Fibroblast of the conjunctiva (primary cell): ENCODE measurements around the gene NRIP1.

Experiments
- DNase-seq: peaks from one replicate; pipeline ENCODE4 v3.0.0-alpha.2; 2010; ENCODE audit warnings: low read depth

The NRIP1 gene

GRCh38 chr21:15064576-15065391 is at the start of gene NRIP1:
NRIP1 (minus strand) TSS chr21:15065000; CDS start chr21:14968192, 96,808 bp downstream.
- DNase-seq = peak; percentile 83

DNA sequence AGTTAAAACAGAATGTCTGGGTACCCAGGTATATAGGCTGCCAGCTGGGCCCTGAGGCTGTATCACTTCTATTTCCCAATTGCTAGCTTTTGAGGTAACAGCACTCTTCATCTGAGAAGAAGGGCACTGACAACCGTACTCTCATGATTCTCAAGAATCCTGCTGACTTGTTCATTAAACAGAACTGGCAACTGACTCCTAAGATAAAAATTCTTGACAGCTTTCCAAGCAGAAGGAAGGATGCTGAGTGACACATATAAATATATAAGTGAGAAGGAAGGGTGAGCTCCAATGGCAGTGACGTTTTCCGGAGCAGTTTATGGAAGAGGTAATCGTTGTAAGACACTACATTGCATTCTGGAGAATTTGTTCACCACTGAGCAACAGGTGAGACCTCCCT is 48.1 kb upstream of the NRIP1 start:
- no peak for DNase-seq

DNA sequence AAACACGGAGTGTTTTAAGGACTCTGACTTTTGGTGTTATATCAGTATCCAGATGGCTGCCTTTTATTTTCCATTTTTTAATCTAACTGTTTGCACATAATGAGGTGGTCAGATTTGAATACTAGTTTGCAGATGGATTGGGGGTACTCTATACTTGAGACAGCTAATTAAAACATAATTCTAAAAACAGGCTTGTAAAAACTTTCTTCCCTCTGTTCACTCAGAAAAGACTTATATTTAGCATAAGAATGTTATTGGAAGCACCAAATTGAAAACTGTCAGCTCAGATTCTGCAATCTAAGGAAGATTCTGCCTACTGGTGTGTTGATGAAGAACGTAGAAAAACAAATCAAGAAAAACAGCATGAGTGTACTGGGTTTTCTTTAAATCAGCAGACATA is 44.0 kb upstream of the NRIP1 start:
- DNase-seq = no peak

GRCh38 chr21:15104470-15104869 is 39.7 kb upstream of the NRIP1 start:
- DNase-seq = no peak

- no peak for DNase-seq
These were observed 34.1 kb upstream of the NRIP1 start for GRCh38 chr21:15098908-15099307.

GRCh38 chr21:15098181-15098580 is 33.4 kb upstream of the NRIP1 start:
- no peak for DNase-seq

DNA sequence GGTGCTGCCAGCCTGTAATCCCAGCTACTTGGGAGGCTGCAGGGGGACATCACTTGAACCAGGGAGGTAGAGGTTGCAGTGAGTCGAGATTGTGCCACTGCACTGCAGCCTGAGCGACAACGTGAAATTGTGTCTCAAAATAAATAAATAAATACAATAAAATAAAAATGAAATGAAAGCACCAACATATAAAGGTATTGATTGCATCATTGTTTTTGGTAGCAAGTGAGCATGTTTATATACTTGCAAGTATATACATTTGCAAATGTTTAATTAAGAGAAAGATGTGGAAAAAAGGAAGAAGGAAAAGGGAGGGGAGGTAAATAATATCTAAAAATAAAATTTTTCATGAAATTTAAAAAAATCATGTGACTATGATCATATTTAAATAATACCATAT is 32.8 kb upstream of the NRIP1 start:
- DNase-seq = no peak

- no peak for DNase-seq
These were observed 31.3 kb upstream of the NRIP1 start for GRCh38 chr21:15096146-15096545.

DNA sequence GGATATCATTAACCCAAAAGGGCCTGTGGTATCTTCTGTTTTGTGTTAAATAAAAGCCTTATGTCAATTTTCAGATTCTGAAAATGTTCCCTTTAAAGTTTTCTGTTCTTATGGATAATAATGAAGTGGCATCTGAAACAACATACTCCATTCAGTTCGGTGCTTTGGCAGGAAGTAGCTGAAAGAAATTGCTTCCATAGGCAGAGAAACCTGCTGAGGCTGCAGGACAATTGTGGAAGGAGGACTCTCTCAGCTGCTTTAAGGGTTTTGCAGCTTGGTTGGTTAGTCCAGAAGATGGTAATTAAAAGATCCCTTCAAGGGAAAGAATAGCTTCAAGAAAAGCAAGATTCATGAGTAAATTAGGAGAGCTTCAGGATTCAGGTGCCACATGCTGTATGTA is 30.5 kb upstream of the NRIP1 start:
- DNase-seq = no peak

DNA sequence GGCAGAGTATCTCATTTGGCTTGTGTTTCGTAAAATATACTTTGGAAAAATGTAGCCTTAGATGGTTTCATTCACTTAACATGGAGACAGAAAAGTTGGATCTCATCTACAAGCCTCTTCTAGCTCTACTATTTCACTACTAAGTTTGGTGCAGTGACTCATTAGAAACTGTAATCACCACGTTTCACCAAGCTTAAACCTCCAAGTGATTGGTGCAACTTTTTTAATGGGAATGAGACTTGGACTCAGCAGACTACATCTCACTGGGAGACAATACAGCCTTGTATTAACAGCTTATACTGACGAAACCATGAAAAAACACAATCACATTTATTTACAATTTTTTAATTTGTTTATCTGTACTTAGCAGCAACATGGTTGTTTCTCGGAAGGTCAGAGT is 29.9 kb upstream of the NRIP1 start:
- DNase-seq = no peak

GRCh38 chr21:15093216-15093615 is 28.4 kb upstream of the NRIP1 start:
- no peak for DNase-seq

DNA sequence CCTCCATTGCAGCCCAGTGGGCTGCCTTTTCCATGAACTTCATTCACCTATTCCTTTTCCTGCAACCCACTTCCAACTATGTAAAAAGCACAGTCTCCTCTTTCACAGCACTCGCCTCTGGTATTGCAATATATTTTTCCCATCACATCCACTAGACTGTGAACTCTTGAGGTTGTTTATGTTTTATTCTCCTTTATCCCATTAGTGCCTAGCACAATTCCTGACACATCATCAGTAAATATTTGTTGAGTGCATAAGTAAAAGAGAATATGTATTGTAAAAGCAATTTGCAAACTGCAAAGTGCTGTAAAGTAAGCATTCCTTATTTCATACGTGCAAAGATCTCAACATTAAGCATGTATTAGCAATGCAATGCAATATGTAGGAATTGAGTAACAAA is 27.9 kb upstream of the NRIP1 start:
- DNase-seq = no peak

- DNase-seq = no peak
These were observed 25.6 kb upstream of the NRIP1 start for GRCh38 chr21:15090390-15090789.

DNA sequence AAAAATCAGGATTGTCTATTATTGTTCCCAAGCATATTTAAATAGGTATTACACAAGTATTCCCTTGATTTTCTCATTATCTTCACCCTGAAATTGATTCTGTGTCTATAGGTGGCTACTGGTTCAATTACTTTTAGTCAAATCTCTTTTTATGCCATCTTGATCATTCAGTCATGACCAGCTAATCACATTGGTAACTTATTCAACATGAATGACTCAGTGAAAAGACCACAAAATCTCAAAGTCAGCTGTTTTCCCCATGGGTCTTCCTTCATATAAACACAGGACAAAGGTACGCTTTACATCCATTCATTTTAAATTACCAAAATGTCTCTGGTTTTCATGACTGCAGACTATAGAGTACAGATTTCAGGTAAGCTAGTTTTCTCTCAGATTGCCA is 23.7 kb upstream of the NRIP1 start:
- no peak for DNase-seq

DNA sequence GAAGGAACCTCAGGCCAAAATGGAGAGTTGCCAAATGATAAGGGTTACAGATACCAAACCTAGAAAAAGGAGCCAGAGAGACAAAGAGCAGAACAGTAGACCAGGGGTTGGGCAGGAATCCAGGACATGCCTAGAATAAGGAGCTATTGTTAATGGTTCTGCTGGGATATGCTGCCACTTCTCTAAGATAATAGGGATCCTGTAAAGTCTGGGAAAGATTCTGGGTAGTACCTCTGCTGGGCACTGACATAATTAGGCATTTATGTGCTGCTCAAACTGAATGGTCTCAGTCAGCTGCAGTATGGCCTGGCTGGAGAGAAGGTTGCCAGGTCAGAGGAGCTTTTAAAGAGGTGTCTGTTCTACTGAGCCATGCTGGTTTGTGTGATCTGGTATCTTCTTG is 19.9 kb upstream of the NRIP1 start:
- DNase-seq = no peak

DNA sequence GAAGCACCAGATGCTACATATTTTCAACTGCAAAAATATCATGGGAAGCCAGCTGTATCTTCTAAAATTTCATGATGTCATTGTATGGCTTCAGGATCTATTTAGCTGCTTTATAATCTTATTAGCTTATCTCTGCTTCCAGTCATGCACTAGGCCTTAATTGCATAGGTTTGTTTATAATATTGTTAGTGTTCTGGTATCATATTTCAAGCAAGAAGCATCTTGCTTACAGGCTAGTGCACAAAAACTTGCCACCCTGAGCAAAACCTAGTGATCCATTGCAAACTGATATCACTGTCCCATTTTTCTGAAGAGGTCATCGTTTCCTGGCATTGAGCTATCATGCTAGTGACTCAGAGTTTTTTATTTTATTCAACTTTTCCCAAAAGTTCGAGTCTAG is 15.7 kb upstream of the NRIP1 start:
- no peak for DNase-seq

DNA sequence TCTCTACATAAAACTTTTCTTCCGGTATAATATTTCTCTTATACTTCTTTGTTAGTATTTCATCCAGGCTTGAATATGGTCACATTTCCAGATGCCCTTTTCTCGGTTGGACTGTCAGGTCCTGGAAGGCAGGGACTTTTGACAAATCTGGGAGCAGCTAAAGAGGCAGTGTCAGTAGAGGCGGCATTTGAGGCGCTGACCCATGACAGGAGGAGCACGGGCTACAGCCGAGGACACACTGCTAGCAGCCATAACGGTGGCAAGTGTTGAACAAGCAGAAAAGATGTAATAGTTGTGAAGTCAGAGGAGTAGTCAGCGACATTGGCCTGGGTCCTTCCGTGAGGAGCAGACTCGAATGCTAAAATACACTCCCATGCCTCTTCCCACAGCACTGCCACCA is 14.5 kb upstream of the NRIP1 start:
- no peak for DNase-seq

DNA sequence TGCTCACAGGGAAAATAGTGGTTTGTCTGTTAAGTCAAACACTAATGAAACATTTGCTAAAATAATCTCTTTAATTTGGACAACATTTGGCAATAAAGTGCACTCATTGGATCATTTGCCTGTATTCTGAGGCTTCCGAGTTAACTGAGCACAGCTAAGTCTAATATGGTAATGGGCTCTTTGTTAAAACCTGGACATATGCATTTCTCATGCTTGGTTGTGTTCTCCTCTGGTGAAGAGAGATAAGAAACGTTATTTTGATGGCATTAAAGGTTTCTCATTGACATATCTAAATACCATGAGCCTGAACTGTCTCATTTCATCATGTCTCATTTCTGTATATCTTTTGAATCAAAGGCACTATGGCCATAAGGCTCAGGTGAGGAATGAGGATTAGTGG is 13.4 kb upstream of the NRIP1 start:
- DNase-seq = no peak

GRCh38 chr21:15077529-15078145 is 12.8 kb upstream of the NRIP1 start:
- DNase-seq = no peak

DNA sequence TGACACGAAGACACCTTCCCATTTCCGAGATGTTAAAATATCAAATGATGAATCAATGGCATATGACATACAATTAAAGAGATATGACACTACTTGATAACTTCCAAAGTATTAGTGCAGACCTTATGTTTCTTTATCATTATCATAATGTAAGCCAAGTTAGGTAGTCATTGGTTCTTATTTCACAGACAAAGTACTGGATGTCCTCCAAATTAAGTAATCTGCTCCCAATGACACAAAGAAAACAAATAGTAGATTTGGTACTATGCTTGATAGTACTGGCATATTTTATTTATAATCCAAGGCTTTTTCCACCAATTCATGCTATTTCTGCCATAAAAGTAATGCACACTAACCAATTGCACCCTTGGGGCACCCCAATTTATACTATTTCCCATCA is 11.9 kb upstream of the NRIP1 start:
- no peak for DNase-seq

DNA sequence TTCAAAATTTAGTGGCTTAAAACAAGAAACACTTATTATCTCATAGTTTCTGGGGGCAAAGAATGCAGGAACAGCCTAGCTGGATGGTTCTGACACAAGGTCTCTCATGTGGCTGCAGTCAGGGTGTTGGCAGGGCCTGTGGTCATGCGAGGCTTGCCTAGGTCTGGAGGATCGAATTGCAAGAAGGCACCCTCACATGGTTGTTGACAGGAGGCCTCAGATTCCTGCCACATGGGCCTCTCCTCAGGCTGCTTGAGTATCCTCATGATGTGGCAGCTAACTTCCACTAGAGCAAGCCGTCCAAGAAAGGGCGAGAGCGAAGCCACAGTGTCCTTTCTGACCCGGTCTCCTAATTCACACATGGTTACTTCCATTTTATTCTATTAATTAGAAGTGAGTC is 6.2 kb upstream of the NRIP1 start:
- DNase-seq = no peak

DNA sequence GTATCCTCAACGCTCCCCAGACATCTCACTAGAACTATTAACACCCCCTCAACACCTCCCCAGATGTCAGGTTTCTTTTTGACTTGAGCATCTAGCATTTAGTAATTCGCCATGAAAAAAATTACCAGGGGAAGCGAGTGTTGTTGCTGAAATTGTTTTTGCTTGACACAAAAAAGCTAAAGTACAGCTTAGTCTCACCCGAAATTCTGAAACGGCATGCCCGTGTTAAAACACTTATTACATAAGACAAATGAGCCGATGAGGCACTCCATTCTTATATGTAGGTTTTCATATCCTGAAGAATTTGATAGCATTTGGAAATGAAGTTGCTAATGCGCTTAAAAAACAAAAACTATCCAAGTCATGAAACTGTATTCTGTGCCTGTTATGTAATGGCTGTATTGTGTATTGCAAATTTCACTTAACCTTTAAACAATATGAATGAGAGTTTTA is 1.3 kb upstream of the NRIP1 start:
- no peak for DNase-seq

- peak; percentile 49 for DNase-seq
These were observed 757 bp upstream of the NRIP1 start for GRCh38 chr21:15065392-15066122.
